K562 (cell line): ENCODE results near the gene INHBE. TPM values are rescaled to one million over a fixed set of nuclear protein-coding genes. Genes with fewer than 3 reads are reported as not detected.

ENCODE experiments used
- ATAC-seq: fragments of 200-7000 bp; cut with Tn5 transposase; 3 replicates; pipeline ENCODE4 v1.9.1; 2020; ENCODE audit warnings: moderate library complexity
- BruUV-seq: library from RNA; stranded (reverse); fragments of 400-500 nt; replicated peaks from 2 replicates; lab custom pipeline; 2021; lab: Mats Ljungman, UMichigan
- CTCF ChIA-PET: fragments of 300-600 bp; formaldehyde crosslinking; extraction: SDS; loops from one replicate; lab custom pipeline; 2021; ENCODE audit warnings: low intra/inter-chr PET ratio; lab: Yijun Ruan, JAX
- POLR2A ChIA-PET: fragments of 300-600, 350-650 bp; sonication (Branson Sonifier 250); formaldehyde crosslinking; extraction: SDS; loops from one replicate; lab custom pipeline; 2021; ENCODE audit warnings: antibody characterized with exemption, inconsistent platforms; lab: Yijun Ruan, JAX
- DNase-seq, 4 experiments: peaks; one replicate each; pipeline versions ENCODE4 v3.0.0 to v3.0.0-alpha.2; 2011 to 2018; ENCODE audit warnings: low spot score in 3 of 4, mixed read lengths in 3 of 4; ENCODE audit errors: extremely low read depth in 1 of 4
- FAIRE-seq: peaks from 2 replicates; lab custom pipeline; 2011; peaks lifted over from hg19 to GRCh38; lab: Jason Lieb, UNC
- H2AFZ ChIP-seq: 2 replicates; pipeline ENCODE4 v1.6.0; 2011; ENCODE audit warnings: low read depth, low read length, control low read depth, inconsistent platforms
- H3K27ac ChIP-seq: fragments of 200-600 bp; 3 replicates; pipeline ENCODE4 v1.8.0; 2011; ENCODE audit warnings: low read depth, mild to moderate bottlenecking, control low read depth, inconsistent platforms, low read length, moderate library complexity, mixed read lengths; ENCODE audit errors: extremely low read depth
- H3K27me3 ChIP-seq, 2 experiments: fragments of 300-600 bp in 1 of 2; 2 replicates in 1 of 2; 3 replicates in 1 of 2; pipeline versions ENCODE4 v1.6.0 to v1.8.0; 2011; ENCODE audit warnings: inconsistent platforms in 2 of 2, low read length in 2 of 2, mild to moderate bottlenecking in 1 of 2, mixed read lengths in 1 of 2, moderate library complexity in 1 of 2; ENCODE audit not compliant: control insufficient read depth in 2 of 2, insufficient read depth in 2 of 2
- H3K36me3 ChIP-seq: fragments of 300-600 bp; 3 replicates; pipeline ENCODE4 v1.8.0; 2011; ENCODE audit warnings: mild to moderate bottlenecking, low read length, inconsistent platforms; ENCODE audit not compliant: control insufficient read depth, insufficient read depth
- H3K4me1 ChIP-seq, 2 experiments: fragments of 200-600 bp in 1 of 2; replicated peaks in 1 of 2; 2 replicates in 1 of 2; 3 replicates in 1 of 2; pipeline versions ENCODE4 v1.5.1 to v1.8.0; 2011; ENCODE audit warnings: inconsistent platforms in 2 of 2, low read length in 2 of 2, mild to moderate bottlenecking in 1 of 2, mixed read lengths in 1 of 2, moderate library complexity in 1 of 2; ENCODE audit not compliant: control insufficient read depth in 2 of 2, insufficient read depth in 2 of 2
- H3K4me2 ChIP-seq: 2 replicates; pipeline ENCODE4 v1.6.1; 2011; ENCODE audit warnings: low read length, control low read depth, inconsistent platforms, mixed read lengths; ENCODE audit not compliant: insufficient read depth
- H3K4me3 ChIP-seq: fragments of 200-600 bp; sonication (generic), shearing (Covaris generic); 2 replicates; pipeline ENCODE4 v1.5.1; 2016; ENCODE audit warnings: control low read depth, inconsistent platforms
- H3K79me2 ChIP-seq: fragments of 200-600 bp; 3 replicates; pipeline ENCODE4 v1.8.0; 2011; ENCODE audit warnings: low read length, inconsistent platforms; ENCODE audit not compliant: control insufficient read depth, insufficient read depth
- H3K9ac ChIP-seq, 2 experiments: 2 replicates each; pipeline versions ENCODE4 v1.6.0 to v1.6.1; 2011; ENCODE audit warnings: low read depth in 2 of 2, low read length in 2 of 2, control low read depth in 1 of 2, inconsistent platforms in 1 of 2, mild to moderate bottlenecking in 1 of 2, mixed read lengths in 1 of 2; ENCODE audit not compliant: insufficient read depth in 1 of 2
- H3K9me1 ChIP-seq: one replicate; pipeline ENCODE4 v1.6.0; 2011; ENCODE audit warnings: inconsistent platforms, mild to moderate bottlenecking, low read length, moderate library complexity; ENCODE audit not compliant: control insufficient read depth, insufficient read depth
- H3K9me3 ChIP-seq: replicated peaks from 2 replicates; pipeline ENCODE4 v1.5.1; 2011; ENCODE audit warnings: low read depth, low read length, inconsistent platforms; ENCODE audit not compliant: control insufficient read depth, insufficient read depth
- H4K20me1 ChIP-seq: replicated peaks from 2 replicates; pipeline ENCODE4 v1.6.1; 2011; ENCODE audit warnings: low read length, inconsistent platforms, mixed read lengths; ENCODE audit not compliant: control insufficient read depth, insufficient read depth
- ATF3 ChIP-seq, 2 experiments: fragments of 450-650 bp in 1 of 2; sonication (generic) in 1 of 2; formaldehyde crosslinking in 1 of 2; IDR thresholded peaks in 1 of 2; conservative IDR thresholded peaks in 1 of 2; 2 replicates each; pipeline versions ENCODE4 v1.6.1 to v1.8.1; 2016 to 2023; ENCODE audit warnings: mild to moderate bottlenecking in 2 of 2, moderate library complexity in 2 of 2, inconsistent platforms in 1 of 2, missing genetic modification reagents in 1 of 2
- BDP1 ChIP-seq: IDR thresholded peaks from 3 replicates; pipeline ENCODE4 v1.6.1; 2011; ENCODE audit not compliant: insufficient read length, insufficient read depth
- BRF2 ChIP-seq: IDR thresholded peaks from 3 replicates; pipeline ENCODE4 v1.6.1; 2011; ENCODE audit warnings: borderline replicate concordance, mild to moderate bottlenecking; ENCODE audit not compliant: insufficient read length, insufficient read depth
- CTBP1 ChIP-seq: fragments of 450-650 bp; IDR thresholded peaks from 2 replicates; pipeline ENCODE4 v1.6.1; 2016; ENCODE audit warnings: borderline replicate concordance
- GABPB1 ChIP-seq: sonication (generic); formaldehyde crosslinking; IDR thresholded peaks from 2 replicates; pipeline ENCODE4 v1.8.0; 2022; ENCODE audit warnings: mild to moderate bottlenecking, missing genetic modification reagents
- HNRNPLL ChIP-seq: fragments of 200-400 bp; formaldehyde crosslinking; IDR thresholded peaks from 2 replicates; pipeline ENCODE4 v1.6.1; 2017; ENCODE audit warnings: low read length, low read depth, mild to moderate bottlenecking; ENCODE audit not compliant: poor library complexity, severe bottlenecking
- RFX5 ChIP-seq: IDR thresholded peaks from 2 replicates; pipeline ENCODE4 v1.6.1; 2011; ENCODE audit warnings: low read depth, mild to moderate bottlenecking, improper control_type of control experiment, low read length
- SMAD3 ChIP-seq: fragments of 450-650 bp; formaldehyde crosslinking; conservative IDR thresholded peaks from 2 replicates; pipeline ENCODE4 v1.4.0; 2020; ENCODE audit warnings: mild to moderate bottlenecking
- SMARCB1 ChIP-seq: IDR thresholded peaks from 2 replicates; pipeline ENCODE4 v1.6.1; 2011; ENCODE audit warnings: improper control_type of control experiment, low read depth; ENCODE audit not compliant: insufficient read length
- TAF9B ChIP-seq: fragments of 450-650 bp; IDR thresholded peaks from 2 replicates; pipeline ENCODE4 v1.6.1; 2018; ENCODE audit warnings: mild to moderate bottlenecking; ENCODE audit not compliant: partially characterized antibody
- ZNF23 ChIP-seq: fragments of 250-450 bp; sonication (Bioruptor Pico); IDR thresholded peaks from 2 replicates; pipeline ENCODE4 v1.4.0; 2020; ENCODE audit warnings: mild to moderate bottlenecking
- WGBS: fragments of 100-300 bp; shearing (Covaris generic); methylation state at CpG from one replicate; pipeline ENCODE4 v1.1.6; 2016; ENCODE audit warnings: low coverage, mixed read lengths; ENCODE audit not compliant: insufficient coverage; ENCODE audit errors: missing lambda C conversion rate; 5-methylcytosine and 5-hydroxymethylcytosine counted together
- in situ Hi-C: fragments of 300-500 bp; cut with MboI; formaldehyde crosslinking; loops from 4 replicates; pipeline ENCODE4 v1.15.0; 2018; ENCODE audit warnings: inconsistent platforms, mixed read lengths
- intact Hi-C: fragments of 100-400 bp; cut with micrococcal nuclease; formaldehyde crosslinking; loops from 2 replicates; pipeline ENCODE4 v1.14.2; 2022
- polyA plus RNA-seq, 8 experiments: library from polyadenylated mRNA; depleted of rRNA in 4 of 8; stranded (reverse) in 5 of 8; unstranded in 3 of 8; fragments of >200 nt; fragmentation: Nextera tagmentation in 2 of 8; fragmentation: Illumina TruSeq in 1 of 8; extraction: Ambion mirVana in 2 of 8; extraction: Trizol in 1 of 8; gene quantifications; 2 replicates each; pipeline versions ENCODE4 v1.2.1 to v1.2.3, GENCODE V29; 2011 to 2014; ENCODE audit warnings: inconsistent platforms in 1 of 8, missing spikeins in 1 of 8
- total RNA-seq, 7 experiments: library from RNA; depleted of rRNA in 6 of 7; stranded (reverse); fragments of >200 nt in 6 of 7; fragmentation: Illumina TruSeq in 2 of 7; extraction: Trizol in 2 of 7; gene quantifications; 2 replicates each; pipeline versions ENCODE4 v1.2.1 to v1.2.3, GENCODE V29; 2011 to 2021; ENCODE audit warnings: low replicate concordance in 1 of 7
- TF ChIP-seq, protein P1 (sequence below): IDR thresholded peaks from 2 replicates; pipeline ENCODE4 v1.6.1; 2016; ENCODE audit warnings: missing genetic modification characterization, missing compliant biosample characterization
- TF ChIP-seq, protein P2 (sequence below): fragments of 450-650 bp; formaldehyde crosslinking; IDR thresholded peaks from 2 replicates; pipeline ENCODE4 v1.4.0; 2022; ENCODE audit warnings: mild to moderate bottlenecking, moderate library complexity

INHBE gene
- total and polyA plus RNA-seq, 9 of the 15 experiments (the other 6 are each of a cell fraction or from before 2014, with no cell fraction given): 0.94 to 9.9 (median 7.3) TPM

DNA sequence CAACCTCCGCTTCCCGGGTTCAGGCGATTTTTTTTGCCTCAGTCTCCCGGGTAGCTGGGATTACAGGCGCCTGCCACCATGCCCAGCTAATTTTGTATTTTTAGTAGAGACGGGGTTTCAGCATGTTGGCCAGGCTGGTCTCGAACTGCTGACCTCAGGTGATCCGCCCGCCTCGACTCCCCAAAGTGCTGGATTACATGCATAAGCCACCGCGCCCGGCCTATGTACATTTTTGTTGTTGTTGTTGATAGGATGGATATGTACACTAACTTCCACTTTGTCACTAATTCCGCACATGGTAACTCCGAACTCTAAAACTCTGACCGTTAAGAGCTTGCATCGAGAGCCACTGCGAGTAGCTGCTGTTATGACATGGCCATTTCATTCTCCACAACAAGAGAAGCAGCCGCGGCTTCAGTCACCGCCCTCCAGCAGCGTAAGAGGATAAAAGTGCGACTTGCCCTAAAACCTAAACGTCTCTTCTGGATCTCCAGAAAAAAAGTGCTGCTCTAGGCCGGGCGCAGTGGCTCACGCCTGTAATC lies 32.0 kb downstream of the INHBE start (continued):
- TF ChIP-seq, protein P1, sequence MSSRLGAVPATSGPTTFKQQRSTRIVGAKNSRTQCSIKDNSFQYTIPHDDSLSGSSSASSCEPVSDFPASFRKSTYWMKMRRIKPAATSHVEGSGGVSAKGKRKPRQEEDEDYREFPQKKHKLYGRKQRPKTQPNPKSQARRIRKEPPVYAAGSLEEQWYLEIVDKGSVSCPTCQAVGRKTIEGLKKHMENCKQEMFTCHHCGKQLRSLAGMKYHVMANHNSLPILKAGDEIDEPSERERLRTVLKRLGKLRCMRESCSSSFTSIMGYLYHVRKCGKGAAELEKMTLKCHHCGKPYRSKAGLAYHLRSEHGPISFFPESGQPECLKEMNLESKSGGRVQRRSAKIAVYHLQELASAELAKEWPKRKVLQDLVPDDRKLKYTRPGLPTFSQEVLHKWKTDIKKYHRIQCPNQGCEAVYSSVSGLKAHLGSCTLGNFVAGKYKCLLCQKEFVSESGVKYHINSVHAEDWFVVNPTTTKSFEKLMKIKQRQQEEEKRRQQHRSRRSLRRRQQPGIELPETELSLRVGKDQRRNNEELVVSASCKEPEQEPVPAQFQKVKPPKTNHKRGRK (tag): no peak

- Histone ChIP-seq H3K4me1 (peaks cover 7 to 15% of the 10 kb centered on the region in 2 experiments), H3K27ac (peak within 1 kb of the TSS; percentile 92), H3K9me1 (peaks cover 3% of the 10 kb centered on the region), H3K4me3 (peak within 1 kb of the TSS; percentile 83), H3K27me3 (no peaks in the 10 kb centered on the region), H3K9me3 (no peaks in the 10 kb centered on the region), H3K4me2 (peak within 1 kb of the TSS; percentile 98), H4K20me1 (0 out of 2 replicates have a peak, but pooled peaks cover 2% of the 10 kb centered on the region), H3K79me2 (peaks cover 35% of the 10 kb centered on the region), H3K9ac (peak within 1 kb of the TSS; percentile 99), H2AFZ (peak within 1 kb of the TSS; percentile 88), H3K36me3 (peaks cover 42% of the 10 kb centered on the region)
- WGBS: 7% methylated on average over 45 of the region's 47 CpGs
- CTCF ChIA-PET: no interaction called here
- ATAC-seq: peak; percentile 96
- POLR2A ChIA-PET: interaction anchor here (0.6 to 2.1 kb wide), 6 partner anchors 11 to 261 kb away, joined by 3 to 7 read pairs (median 3); no protein-coding TSS in a partner anchor
- DNase-seq: peak; percentile 80 to 98 (median 86)
- no TSS peak for BruUV-seq
- peak; percentile 88 for FAIRE-seq
- in situ Hi-C loops (no loop called here), intact Hi-C loops (loop anchor here (2.0 to 5.0 kb wide), 2 partner anchors 29 to 35 kb away; partner anchors contain the start of genes DDIT3, GLI1 and MBD6)
- peak; percentile 53 for TF ChIP-seq TAF9B
- no peak for TF ChIP-seq BDP1
- no peak for TF ChIP-seq ZNF23 (CRISPR knock-in tag)
- TF ChIP-seq, protein P2, sequence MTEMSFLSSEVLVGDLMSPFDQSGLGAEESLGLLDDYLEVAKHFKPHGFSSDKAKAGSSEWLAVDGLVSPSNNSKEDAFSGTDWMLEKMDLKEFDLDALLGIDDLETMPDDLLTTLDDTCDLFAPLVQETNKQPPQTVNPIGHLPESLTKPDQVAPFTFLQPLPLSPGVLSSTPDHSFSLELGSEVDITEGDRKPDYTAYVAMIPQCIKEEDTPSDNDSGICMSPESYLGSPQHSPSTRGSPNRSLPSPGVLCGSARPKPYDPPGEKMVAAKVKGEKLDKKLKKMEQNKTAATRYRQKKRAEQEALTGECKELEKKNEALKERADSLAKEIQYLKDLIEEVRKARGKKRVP (CRISPR knock-in tag): peak; percentile 100
- TF ChIP-seq RFX5: no peak
- TF ChIP-seq ATF3 (IDR thresholded peaks at IDR 0.05): peak; percentile 98
- peak; percentile 97 for TF ChIP-seq ATF3 (CRISPR knock-in tag; conservative IDR thresholded peaks at IDR 0.05)
- TF ChIP-seq BRF2: no peak
- TF ChIP-seq HNRNPLL: peak; percentile 28
- 0 out of 2 replicates have a peak, but pooled peaks have one; percentile 31 for TF ChIP-seq CTBP1
- peak; percentile 93 for TF ChIP-seq GABPB1 (CRISPR knock-in tag)
- no peak for TF ChIP-seq SMARCB1
- peak; percentile 49; the same call in 1 of the 2 replicates for TF ChIP-seq SMAD3
Observed at GRCh38 chr12:57487597-57488401, 32.7 kb downstream of the INHBE start, which contains the start of gene MARS1. MARS1 (plus strand) TSS chr12:57488068; CDS start chr12:57488091, 23 bp downstream.
